ENCODE measurements around the gene APRT.

DNA sequence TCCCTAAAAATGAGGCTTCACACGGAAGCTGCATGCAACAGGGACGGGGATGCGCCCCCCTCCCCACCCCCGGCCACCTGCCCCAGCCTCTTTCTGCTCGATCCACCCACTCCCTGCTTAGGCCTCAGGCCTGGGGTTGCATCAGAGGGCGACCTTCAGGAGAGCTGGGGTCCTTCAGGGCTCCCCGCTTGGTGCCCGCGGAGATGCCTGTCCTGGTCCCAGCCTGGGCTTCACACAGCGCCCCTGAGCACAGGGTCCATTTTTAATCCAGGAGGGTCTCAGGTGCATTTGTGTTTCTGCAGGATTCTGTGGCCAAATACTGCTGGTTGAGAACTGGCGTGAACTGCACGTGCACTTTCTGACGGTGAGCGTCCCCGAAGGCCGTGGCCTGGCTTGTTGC, 7.4 kb upstream of the APRT start:
- TF ChIP-seq, protein P1, sequence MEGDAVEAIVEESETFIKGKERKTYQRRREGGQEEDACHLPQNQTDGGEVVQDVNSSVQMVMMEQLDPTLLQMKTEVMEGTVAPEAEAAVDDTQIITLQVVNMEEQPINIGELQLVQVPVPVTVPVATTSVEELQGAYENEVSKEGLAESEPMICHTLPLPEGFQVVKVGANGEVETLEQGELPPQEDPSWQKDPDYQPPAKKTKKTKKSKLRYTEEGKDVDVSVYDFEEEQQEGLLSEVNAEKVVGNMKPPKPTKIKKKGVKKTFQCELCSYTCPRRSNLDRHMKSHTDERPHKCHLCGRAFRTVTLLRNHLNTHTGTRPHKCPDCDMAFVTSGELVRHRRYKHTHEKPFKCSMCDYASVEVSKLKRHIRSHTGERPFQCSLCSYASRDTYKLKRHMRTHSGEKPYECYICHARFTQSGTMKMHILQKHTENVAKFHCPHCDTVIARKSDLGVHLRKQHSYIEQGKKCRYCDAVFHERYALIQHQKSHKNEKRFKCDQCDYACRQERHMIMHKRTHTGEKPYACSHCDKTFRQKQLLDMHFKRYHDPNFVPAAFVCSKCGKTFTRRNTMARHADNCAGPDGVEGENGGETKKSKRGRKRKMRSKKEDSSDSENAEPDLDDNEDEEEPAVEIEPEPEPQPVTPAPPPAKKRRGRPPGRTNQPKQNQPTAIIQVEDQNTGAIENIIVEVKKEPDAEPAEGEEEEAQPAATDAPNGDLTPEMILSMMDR (IDR thresholded peaks at IDR 0.05), result no peak
- TF ChIP-seq POLR2AphosphoS5 (IDR thresholded peaks at IDR 0.05), result no peak
- no peak for TF ChIP-seq POLR2A (IDR thresholded peaks at IDR 0.05)
